Choroid plexus epithelial cell (primary cell): ENCODE results near the gene FAM200B.
A peak's percentile ranks its signal among the peaks of the same experiment; 100 is the strongest.

ENCODE experiments used
- DNase-seq: peaks from one replicate; pipeline ENCODE4 v3.0.0-alpha.2; 2010; ENCODE audit warnings: low read depth
- H3K4me3 ChIP-seq: 2 replicates; pipeline ENCODE4 v1.5.1; 2011; ENCODE audit warnings: low read depth, mild to moderate bottlenecking, control low read depth, low read length, moderate library complexity
- TF ChIP-seq, protein P1 (sequence below): conservative IDR thresholded peaks from 2 replicates; pipeline ENCODE4 v1.5.1; 2011; ENCODE audit warnings: low read depth, mild to moderate bottlenecking, control low read depth, inconsistent platforms, low read length, moderate library complexity

FAM200B gene

GRCh38 chr4:15652841-15653240 is 28.8 kb upstream of the FAM200B start:
- peak overlapping the region; percentile 89 for H3K4me3 ChIP-seq
- TF ChIP-seq, protein P1, sequence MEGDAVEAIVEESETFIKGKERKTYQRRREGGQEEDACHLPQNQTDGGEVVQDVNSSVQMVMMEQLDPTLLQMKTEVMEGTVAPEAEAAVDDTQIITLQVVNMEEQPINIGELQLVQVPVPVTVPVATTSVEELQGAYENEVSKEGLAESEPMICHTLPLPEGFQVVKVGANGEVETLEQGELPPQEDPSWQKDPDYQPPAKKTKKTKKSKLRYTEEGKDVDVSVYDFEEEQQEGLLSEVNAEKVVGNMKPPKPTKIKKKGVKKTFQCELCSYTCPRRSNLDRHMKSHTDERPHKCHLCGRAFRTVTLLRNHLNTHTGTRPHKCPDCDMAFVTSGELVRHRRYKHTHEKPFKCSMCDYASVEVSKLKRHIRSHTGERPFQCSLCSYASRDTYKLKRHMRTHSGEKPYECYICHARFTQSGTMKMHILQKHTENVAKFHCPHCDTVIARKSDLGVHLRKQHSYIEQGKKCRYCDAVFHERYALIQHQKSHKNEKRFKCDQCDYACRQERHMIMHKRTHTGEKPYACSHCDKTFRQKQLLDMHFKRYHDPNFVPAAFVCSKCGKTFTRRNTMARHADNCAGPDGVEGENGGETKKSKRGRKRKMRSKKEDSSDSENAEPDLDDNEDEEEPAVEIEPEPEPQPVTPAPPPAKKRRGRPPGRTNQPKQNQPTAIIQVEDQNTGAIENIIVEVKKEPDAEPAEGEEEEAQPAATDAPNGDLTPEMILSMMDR, result no peak
- no peak for DNase-seq

GRCh38 chr4:15653420-15653819 is 28.2 kb upstream of the FAM200B start:
- DNase-seq, result no peak
- peak overlapping the region; percentile 89 for H3K4me3 ChIP-seq
- TF ChIP-seq, protein P1, result no peak

DNA sequence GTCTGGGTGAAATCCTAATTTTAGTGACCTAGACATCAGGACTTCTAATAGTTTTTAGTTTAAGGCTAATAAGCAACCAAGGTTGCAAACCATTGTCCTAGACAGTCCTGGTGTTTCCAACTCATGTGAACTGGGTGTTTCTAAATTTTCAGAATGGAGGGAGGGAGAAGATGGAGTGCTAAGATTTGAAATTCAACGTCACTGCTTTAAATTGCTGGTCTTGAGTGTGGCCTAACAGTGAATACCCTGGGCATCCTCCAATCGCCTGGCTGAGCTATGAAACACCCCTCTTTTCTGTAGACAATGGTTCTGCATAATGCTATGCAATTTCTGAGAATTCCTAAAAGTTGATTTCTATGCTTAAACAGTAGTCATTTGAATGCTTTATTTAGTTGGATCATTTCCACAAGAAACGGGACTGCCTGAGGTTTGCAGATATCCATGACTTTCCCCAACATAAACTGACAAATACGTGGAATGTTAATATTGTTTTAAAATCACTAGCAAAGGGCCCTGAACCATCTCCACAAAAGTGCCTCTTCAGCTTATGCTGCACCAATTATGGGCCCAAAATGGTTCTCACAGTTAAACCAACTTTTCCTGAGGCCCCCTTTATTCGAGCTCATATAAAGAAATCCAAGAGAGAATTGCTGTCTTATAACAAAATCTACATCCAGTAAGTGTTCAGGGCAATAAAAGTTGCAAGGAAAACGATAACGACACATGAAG is 27.6 kb upstream of the FAM200B start:
- TF ChIP-seq, protein P1, result no peak
- DNase-seq, result peak; percentile 79
- peak overlapping the region; percentile 89 for H3K4me3 ChIP-seq

- TF ChIP-seq, protein P1, result no peak
- DNase-seq, result peak; percentile 48
- H3K4me3 ChIP-seq, result peak overlapping the region; percentile 89
Measured at GRCh38 chr4:15654593-15655222, 26.9 kb upstream of the FAM200B start.

GRCh38 chr4:15655223-15656037 is 26.2 kb upstream of the FAM200B start, which contains the start of gene FBXL5:
TSS of gene FBXL5 (minus strand) at chr4:15655357. CDS start at chr4:15655287, 70 bp downstream.
- peak; percentile 89 for DNase-seq
- TF ChIP-seq, protein P1, result no peak
- H3K4me3 ChIP-seq, result peak within 1 kb of the TSS; percentile 89

GRCh38 chr4:15656038-15656470 is 25.6 kb upstream of the FAM200B start:
- DNase-seq, result peak; percentile 65
- H3K4me3 ChIP-seq, result peak overlapping the region; percentile 89
- TF ChIP-seq, protein P1, result no peak
